ENCODE data around the gene TSTD1. TPM values are rescaled to one million over a fixed set of nuclear protein-coding genes. Genes with fewer than 3 reads are reported as not detected.

TSTD1 gene
- total RNA-seq, 1 experiment from 2014 or later, result 116 TPM

- ChIA-PET RAD21 (ENCODE audit: low non-redundant PET in 1 of 2, low total read pairs in 2 of 2, uncharacterized antibody in 2 of 2, unreplicated experiment in 2 of 2) (no interaction called here), POLR2A (interaction anchor here (0.9 to 1.4 kb wide), 2 partner anchors 33 to 46 kb away, joined by 3 to 4 read pairs; partner anchors contain the start of genes NIT1, PFDN2 and TSTD1), CTCF (interaction anchor here (1.2 to 2.4 kb wide), 3 partner anchors 12 to 14 kb away, joined by 3 to 9 read pairs (median 5); partner anchors contain the start of gene KLHDC9)
- H3K27ac ChIP-seq (ENCODE audit: low read depth, low read length), result no peak overlapping the region
- H3K4me2 ChIP-seq (ENCODE audit: low read length), result peak overlapping the region; percentile 73
- BruUV-seq (replicated peaks), result no TSS peak
- no peak overlapping the region for H3K4me3 ChIP-seq (replicated peaks in 1 of 2; ENCODE audit: low read depth in 1 of 2, low read length in 2 of 2)
- H3K9me3 ChIP-seq (ENCODE audit: control insufficient read depth in 1 of 2, insufficient read depth in 1 of 2, low read depth in 1 of 2, low read length in 2 of 2), result no peaks in the 10 kb centered on the region
- H3K4me1 ChIP-seq (ENCODE audit: control insufficient read depth in 1 of 2, insufficient read depth in 2 of 2, low read length in 2 of 2), result peaks cover 38 to 93% of the 10 kb centered on the region in 2 experiments
- H3K36me3 ChIP-seq (ENCODE audit: control insufficient read depth in 1 of 2, insufficient read depth in 2 of 2, low read length in 2 of 2), result no peaks in the 10 kb centered on the region
- H3K27me3 ChIP-seq (ENCODE audit: insufficient read depth, low read length), result no peaks in the 10 kb centered on the region
- intact Hi-C loops (cut with micrococcal nuclease), result no loop called here
- DNase-seq (ENCODE audit: low read depth, low spot score) (no peak), ATAC-seq (no peak)
- no peak overlapping the region for H2AFZ ChIP-seq (ENCODE audit: low read depth, low read length, poor library complexity, severe bottlenecking)
- H3K79me2 ChIP-seq (ENCODE audit: insufficient read depth, low read length), result no peaks in the 10 kb centered on the region
- TF ChIP-seq REST (IDR thresholded peaks at IDR 0.05; ENCODE audit: low read depth), result no peak
- no peak for TF ChIP-seq RAD21 (IDR thresholded peaks at IDR 0.05; ENCODE audit: low read depth)
- TF ChIP-seq ELF1 (IDR thresholded peaks at IDR 0.05; ENCODE audit: borderline replicate concordance, low read depth), result no peak
- no peak for TF ChIP-seq CEBPB (IDR thresholded peaks at IDR 0.05; ENCODE audit: low read depth)
- TF ChIP-seq MAX (IDR thresholded peaks at IDR 0.05), result no peak
- no peak for TF ChIP-seq JUND (IDR thresholded peaks at IDR 0.05)
- TF ChIP-seq EZH2 (IDR thresholded peaks at IDR 0.05), result no peak
- no peak for TF ChIP-seq ATF3 (IDR thresholded peaks at IDR 0.05)
- no peak for TF ChIP-seq YY1 (IDR thresholded peaks at IDR 0.05; ENCODE audit: extremely low read depth, insufficient replicate concordance, low read depth, low read length)
- no peak for TF ChIP-seq ZNF274 (IDR thresholded peaks at IDR 0.05; ENCODE audit: low read depth, low read length)
- no peak for TF ChIP-seq POLR2AphosphoS5 (IDR thresholded peaks at IDR 0.05; ENCODE audit: low read depth, low read length)
- no peak for TF ChIP-seq CTCF (IDR thresholded peaks at IDR 0.05 in 2 of 3, conservative IDR thresholded peaks at IDR 0.05 in 1 of 3; ENCODE audit: borderline replicate concordance in 1 of 3, insufficient read depth in 1 of 3, low read depth in 2 of 3, low read length in 2 of 3)
- TF ChIP-seq ZFX (IDR thresholded peaks at IDR 0.05), result no peak
- no peak overlapping the region for H3K9ac ChIP-seq (ENCODE audit: low read length)
- no peaks in the 10 kb centered on the region for H4K20me1 ChIP-seq (ENCODE audit: insufficient read depth)
- H3K9me2 ChIP-seq (ENCODE audit: insufficient read depth), result no peaks in the 10 kb centered on the region
Observed at GRCh38 chr1:161085165-161085564, 46.4 kb upstream of the TSTD1 start.
